ENCODE data around the gene BAMBI.

- TF ChIP-seq, protein P1, sequence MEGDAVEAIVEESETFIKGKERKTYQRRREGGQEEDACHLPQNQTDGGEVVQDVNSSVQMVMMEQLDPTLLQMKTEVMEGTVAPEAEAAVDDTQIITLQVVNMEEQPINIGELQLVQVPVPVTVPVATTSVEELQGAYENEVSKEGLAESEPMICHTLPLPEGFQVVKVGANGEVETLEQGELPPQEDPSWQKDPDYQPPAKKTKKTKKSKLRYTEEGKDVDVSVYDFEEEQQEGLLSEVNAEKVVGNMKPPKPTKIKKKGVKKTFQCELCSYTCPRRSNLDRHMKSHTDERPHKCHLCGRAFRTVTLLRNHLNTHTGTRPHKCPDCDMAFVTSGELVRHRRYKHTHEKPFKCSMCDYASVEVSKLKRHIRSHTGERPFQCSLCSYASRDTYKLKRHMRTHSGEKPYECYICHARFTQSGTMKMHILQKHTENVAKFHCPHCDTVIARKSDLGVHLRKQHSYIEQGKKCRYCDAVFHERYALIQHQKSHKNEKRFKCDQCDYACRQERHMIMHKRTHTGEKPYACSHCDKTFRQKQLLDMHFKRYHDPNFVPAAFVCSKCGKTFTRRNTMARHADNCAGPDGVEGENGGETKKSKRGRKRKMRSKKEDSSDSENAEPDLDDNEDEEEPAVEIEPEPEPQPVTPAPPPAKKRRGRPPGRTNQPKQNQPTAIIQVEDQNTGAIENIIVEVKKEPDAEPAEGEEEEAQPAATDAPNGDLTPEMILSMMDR (IDR thresholded peaks at IDR 0.05; ENCODE audit: low read length): no peak
- TF ChIP-seq EZH2 (optimal IDR thresholded peaks at IDR 0.05; ENCODE audit: low read depth, low read length): no peak
- no peak for TF ChIP-seq EZH2phosphoT487 (IDR thresholded peaks at IDR 0.05; ENCODE audit: low read length)
These were observed 20.8 kb downstream of the BAMBI start for GRCh38 chr10:28698075-28698474.
